Limb (tissue), 2 donors: ENCODE results near the gene FGFR3.

Experiments
- DNase-seq, 2 donors: peaks; one replicate each; pipeline ENCODE4 v3.0.0-alpha.2; 2016; ENCODE audit errors: extremely low spot score in 2 of 2

FGFR3 gene

GRCh38 chr4:1756079-1756478 is 37.0 kb upstream of the FGFR3 start:
- no peak for DNase-seq

- DNase-seq = no peak
These were observed 36.0 kb upstream of the FGFR3 start for GRCh38 chr4:1756893-1757779.

GRCh38 chr4:1757836-1758235 is 35.3 kb upstream of the FGFR3 start:
- DNase-seq = no peak

- DNase-seq = no peak
These were observed 34.6 kb upstream of the FGFR3 start for GRCh38 chr4:1758306-1759121.

DNA sequence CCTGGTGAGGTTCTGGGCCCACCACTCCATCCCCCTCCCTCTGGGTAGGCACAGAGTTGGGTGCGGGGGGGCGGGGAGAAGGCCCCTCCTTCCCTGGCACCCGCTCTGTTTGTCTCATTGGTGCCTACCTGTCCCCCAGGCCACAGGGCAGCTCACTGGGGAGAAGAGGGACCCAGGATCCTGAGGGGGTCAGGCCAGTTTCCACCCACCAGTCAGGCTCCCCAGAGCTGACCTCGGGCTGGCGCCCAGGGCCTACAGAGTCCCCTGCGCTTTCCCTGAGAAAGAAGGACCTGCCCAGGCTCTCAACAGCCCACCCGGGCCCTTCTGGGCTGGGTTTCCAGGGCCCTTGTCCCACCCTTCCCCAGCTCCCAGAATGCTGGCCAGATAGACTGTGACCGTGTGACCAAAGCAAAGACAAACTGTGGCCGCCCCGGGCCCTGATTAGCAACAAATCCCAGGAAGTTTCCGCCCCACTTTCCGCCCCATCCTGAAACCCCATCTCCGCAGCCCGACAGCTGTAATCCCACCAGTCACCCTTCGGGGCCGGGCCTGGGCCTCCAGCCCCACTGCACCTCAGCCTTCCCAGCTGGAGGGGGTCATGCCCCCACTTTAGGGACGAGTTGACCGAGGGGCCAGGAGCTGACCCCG is 33.8 kb upstream of the FGFR3 start:
- no peak for DNase-seq

DNA sequence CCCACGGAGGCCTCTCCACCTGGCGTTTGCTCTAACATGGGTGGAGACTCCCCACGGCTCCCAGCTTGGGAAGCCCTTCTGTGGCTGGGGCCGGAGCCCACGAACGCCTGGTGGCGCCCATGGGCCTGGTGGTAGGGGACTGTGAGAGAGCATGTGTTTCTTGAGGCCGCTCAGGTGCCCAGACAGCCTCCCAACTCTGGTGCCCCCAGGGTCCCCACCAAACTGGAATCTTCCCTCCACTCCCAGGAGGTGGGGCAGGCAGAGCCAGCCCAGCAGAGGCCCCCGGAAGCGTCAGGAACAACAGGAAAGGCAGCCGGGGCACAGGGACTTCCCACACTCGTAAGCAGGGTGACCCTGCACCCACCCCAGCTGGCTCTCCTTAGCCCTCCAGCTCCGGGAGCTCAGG is 33.3 kb upstream of the FGFR3 start:
- no peak for DNase-seq

DNA sequence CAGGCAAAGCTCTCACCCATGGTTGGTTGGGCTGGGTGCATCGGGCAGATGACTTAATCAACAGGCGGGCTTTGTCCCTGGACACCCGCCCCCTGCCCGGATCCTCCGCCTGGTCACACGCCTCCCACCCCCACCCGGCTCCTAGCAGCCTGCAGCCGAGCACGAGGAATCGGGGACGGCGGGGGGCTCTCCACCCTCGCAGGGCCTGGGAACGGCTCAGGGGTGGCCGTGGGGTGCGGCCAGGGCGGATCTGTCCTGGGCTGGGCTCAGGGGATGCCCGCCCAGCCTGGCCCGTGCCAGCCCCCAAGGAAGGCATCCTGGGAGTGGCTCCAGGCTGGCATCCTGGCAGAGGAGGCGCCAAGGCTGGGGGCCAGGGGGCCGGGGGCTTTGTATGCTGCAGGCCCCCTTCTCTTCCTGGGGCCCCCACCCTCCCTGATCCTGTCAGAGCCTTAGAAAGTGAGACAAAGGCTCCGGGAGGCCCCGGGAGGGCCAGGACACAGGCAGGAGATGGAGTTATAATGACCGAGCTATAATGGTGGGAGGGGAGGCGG is 32.5 kb upstream of the FGFR3 start:
- DNase-seq = no peak

GRCh38 chr4:1761130-1761689 is 31.9 kb upstream of the FGFR3 start:
- no peak for DNase-seq

GRCh38 chr4:1762264-1763010 is 30.7 kb upstream of the FGFR3 start:
- DNase-seq = no peak

DNA sequence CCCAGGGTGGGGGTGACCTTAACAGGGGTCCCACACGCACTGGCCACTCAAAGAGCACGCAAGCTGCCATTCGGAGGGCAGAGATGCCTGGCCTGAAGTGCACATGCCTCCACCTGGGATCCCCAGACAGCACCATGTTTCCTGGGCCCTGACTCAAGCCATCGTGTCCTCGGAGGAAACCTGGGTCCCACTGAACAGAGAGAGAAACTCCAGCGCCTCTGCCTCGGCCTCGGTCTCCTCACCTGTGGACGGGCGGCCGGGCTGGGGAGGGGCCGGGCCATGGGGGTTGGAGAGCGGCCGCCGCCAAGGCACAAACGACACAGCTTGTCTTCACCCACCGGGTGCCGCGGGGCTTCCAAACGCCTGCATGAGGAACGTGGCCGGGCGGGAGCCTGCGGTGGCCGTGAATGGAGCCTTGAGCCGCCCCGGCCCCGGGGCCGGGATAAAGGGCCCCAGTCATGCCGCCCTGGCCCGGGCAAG is 30.0 kb upstream of the FGFR3 start:
- no peak for DNase-seq

GRCh38 chr4:1763550-1764080 is 29.5 kb upstream of the FGFR3 start:
- DNase-seq = peak; percentile 53 to 79

DNA sequence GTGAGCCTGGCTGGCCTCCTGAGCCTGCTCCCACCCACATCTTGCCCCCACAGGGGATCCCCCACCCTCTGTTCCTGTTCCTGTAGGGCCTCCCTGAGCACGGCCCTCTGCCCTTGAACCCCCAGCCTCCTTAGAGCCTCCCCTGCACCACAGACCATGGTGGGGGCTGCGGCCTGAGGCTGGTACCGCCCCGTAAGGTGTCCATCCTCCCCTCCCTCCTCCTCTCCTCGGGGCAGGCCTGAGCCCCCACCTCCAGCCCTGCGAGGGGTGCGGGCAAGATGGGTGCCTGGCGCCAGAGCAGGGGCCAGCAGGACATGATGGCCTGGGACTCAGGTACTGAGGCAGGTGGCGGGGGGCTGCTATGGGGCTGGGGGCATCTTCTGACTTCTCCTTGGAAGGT is 28.4 kb upstream of the FGFR3 start:
- no peak for DNase-seq

DNA sequence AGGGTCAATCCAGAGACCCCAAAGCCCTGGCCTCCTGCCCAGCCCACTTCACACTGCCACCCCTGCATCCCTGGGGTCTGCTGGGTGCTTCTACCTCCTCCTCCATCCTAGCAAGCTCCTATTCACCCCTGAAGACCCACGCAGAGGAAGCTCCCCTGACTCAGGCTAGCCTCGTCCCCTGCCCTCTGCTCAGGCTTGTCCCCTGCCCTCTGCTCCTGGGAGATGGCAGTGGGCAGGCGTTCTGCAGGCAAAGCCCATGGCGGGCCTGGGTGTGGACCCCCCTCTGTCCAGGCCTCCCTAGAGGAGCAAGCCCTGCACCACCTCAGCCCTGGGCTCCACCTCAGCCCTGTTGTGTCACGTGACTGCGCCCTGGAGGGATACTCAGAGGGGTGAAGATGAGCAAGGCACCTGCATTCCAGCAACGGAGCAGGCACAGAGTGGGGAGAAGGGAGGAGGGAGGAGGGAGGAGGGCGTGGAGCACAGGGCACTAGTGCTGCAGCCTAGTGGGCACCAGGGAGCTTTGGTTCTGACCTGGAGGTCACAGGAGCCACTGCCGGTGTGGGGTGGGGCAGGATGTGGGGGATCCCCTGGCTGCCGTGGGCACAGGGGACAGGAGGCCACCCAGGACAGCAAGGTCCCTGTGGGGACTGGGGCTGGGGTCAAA is 27.6 kb upstream of the FGFR3 start:
- DNase-seq = no peak

DNA sequence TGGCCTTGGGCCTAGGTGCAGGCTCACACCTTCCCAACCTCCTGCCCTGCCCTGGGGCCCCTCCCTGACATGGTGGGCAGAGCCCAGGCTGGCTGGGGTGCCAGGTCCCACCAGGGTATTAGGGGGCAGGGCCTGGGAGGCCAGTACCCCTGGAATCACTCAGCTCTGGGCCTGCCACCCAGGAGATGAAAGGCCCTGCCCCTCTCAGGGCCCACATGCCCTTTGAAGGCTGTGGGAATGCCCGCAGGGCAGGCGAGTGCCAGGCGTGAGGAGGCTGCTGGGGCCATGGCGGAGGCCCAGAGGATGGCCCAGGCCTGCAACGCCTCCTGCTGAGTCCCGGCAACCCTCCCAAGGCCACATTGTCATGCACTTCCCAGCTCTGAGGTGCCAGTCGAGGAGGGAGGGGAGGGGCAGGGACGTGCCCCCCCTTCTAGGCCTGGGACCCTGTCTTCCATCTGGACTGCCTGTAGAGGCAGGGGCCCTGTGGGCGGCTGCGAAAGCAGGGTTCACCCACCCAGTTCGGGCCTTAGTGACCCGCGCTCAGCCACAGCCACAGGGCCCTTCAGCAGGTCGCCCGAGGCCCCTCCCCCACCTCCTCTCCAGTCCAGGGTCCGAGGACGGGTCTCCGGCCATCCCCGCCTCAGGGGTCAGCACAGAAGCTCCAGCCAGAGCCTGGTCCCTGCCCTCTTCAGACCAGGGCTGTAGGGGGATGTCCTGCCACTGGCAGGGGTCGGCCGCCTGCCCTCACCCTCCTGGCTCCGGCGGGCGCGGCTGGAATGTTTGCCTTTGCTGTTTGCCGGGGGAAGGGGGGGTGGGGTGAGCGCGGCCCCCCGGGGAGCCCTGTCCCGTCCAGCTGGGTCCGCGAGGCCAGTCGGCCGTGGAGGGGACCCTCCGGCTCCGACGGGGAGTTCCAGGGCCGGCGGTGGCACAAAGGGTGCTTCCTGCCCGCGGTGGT is 26.7 kb upstream of the FGFR3 start:
- peak in 1 of 2 donors; percentile 65 for DNase-seq

- DNase-seq = peak in 1 of 2 donors; percentile 72
These were observed 25.9 kb upstream of the FGFR3 start for GRCh38 chr4:1767061-1767769.

- peak in 1 of 2 donors; percentile 73 for DNase-seq
These were observed 25.2 kb upstream of the FGFR3 start for GRCh38 chr4:1767770-1768366.

DNA sequence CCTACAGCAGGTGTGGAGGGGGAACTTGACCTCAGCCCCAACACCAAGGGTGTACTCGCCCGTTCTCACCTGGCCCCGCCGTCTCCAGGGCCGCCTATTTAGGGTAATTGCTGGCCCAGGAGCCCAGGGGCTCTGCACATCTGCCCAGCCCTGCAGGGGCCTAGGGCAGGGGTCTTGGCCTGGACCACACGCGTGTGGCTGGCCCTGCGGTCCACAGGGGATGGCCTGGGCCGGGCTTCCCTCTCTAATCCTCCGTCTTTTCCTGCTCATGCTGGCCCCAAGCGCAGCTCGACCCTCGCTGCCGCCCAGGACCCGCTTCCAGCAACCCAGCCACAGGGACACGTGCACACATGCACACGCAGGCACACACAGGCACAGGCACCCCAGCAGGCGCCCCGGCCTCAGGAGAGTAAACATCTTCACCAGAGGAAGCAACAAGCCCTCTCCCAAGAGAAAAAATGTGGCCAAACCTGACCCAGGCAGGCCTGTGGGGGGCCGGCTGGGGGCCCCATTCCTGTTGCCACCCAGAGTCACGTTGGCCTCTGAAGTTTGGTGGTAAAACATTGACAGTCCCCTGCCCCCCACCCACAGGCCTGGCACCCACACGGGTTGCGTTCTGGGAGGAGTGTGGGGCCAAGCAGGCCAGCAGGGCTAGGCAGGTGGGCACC is 24.6 kb upstream of the FGFR3 start:
- no peak for DNase-seq
